Measurements from ENCODE around the gene UNC13A.

GRCh38 chr19:17602872-17603510, 85.2 kb downstream of the UNC13A start:
- TF ChIP-seq CTCF (IDR thresholded peaks at IDR 0.05) (no peak), POLR2A (IDR thresholded peaks at IDR 0.05) (no peak)
